ENCODE measurements around the gene BOC. TPM values are rescaled to one million over a fixed set of nuclear protein-coding genes. Genes with fewer than 3 reads are reported as not detected.

The BOC gene
- total and polyA plus RNA-seq, 10 donors, result 1.5 to 21.9 (median 13.5) TPM

- Histone ChIP-seq H3K9me3 (no peaks in the 10 kb centered on the region), H3K4me1 (peaks cover 0 to 16% (median 2%) of the 10 kb centered on the region in 6 donors), H3K27ac (no peak overlapping the region), H3K4me3 (no peak overlapping the region), H3K27me3 (replicated peaks in 1 of 7) (no peaks in the 10 kb centered on the region), H3K36me3 (no peaks in the 10 kb centered on the region)
- intact Hi-C loops (cut with DNase I; ENCODE audit: low total_unique reads), result no loop called here
- 95 to 98% (median 96%) methylated on average over 14 of the region's 14 CpGs for WGBS, 5 donors
- TF ChIP-seq POLR2AphosphoS5 (IDR thresholded peaks at IDR 0.05), result no peak
- no peak for TF ChIP-seq POLR2A (IDR thresholded peaks at IDR 0.05)
- no peak for TF ChIP-seq CTCF (IDR thresholded peaks at IDR 0.05 in 8 of 11, conservative IDR thresholded peaks at IDR 0.05 in 3 of 11)
- DNase-seq, result no peak
These were observed 39.2 kb downstream of the BOC start for GRCh38 chr3:113250566-113250965.

GRCh38 chr3:113251817-113252216 is 40.5 kb downstream of the BOC start:
- no peak for DNase-seq
- TF ChIP-seq POLR2A (IDR thresholded peaks at IDR 0.05), result no peak
- TF ChIP-seq CTCF (IDR thresholded peaks at IDR 0.05 in 8 of 11, conservative IDR thresholded peaks at IDR 0.05 in 3 of 11), result no peak
- TF ChIP-seq POLR2AphosphoS5 (IDR thresholded peaks at IDR 0.05), result no peak
- H3K27ac ChIP-seq, result no peak overlapping the region
- H3K4me3 ChIP-seq, result no peak overlapping the region
- intact Hi-C loops (cut with DNase I; ENCODE audit: low total_unique reads), result no loop called here
- H3K4me1 ChIP-seq, result peaks cover 0 to 16% (median 2%) of the 10 kb centered on the region in 6 donors
- H3K27me3 ChIP-seq (replicated peaks in 1 of 7), result no peaks in the 10 kb centered on the region
- no peaks in the 10 kb centered on the region for H3K36me3 ChIP-seq
- H3K9me3 ChIP-seq, result no peaks in the 10 kb centered on the region
- 79 to 89% (median 86%) methylated on average over 4 of the region's 4 CpGs for WGBS, 5 donors

- Histone ChIP-seq H3K4me3 (no peak overlapping the region), H3K4me1 (peaks cover 0 to 16% (median 2%) of the 10 kb centered on the region in 6 donors), H3K36me3 (no peaks in the 10 kb centered on the region), H3K9me3 (no peaks in the 10 kb centered on the region), H3K27ac (no peak overlapping the region), H3K27me3 (replicated peaks in 1 of 7) (no peaks in the 10 kb centered on the region)
- no peak for DNase-seq
- WGBS, 5 donors, result 80 to 90% (median 82%) methylated on average over 4 of the region's 4 CpGs
- no peak for TF ChIP-seq CTCF (IDR thresholded peaks at IDR 0.05 in 8 of 11, conservative IDR thresholded peaks at IDR 0.05 in 3 of 11)
- no peak for TF ChIP-seq POLR2A (IDR thresholded peaks at IDR 0.05)
- no peak for TF ChIP-seq POLR2AphosphoS5 (IDR thresholded peaks at IDR 0.05)
- intact Hi-C loops (cut with DNase I; ENCODE audit: low total_unique reads), result no loop called here
These were observed 41.2 kb downstream of the BOC start for GRCh38 chr3:113252553-113252952.

GRCh38 chr3:113253702-113254101 is 42.3 kb downstream of the BOC start:
- 87 to 92% (median 91%) methylated on average over 3 of the region's 3 CpGs for WGBS, 5 donors
- no peak for DNase-seq
- H3K36me3 ChIP-seq, result no peaks in the 10 kb centered on the region
- intact Hi-C loops (cut with DNase I; ENCODE audit: low total_unique reads), result no loop called here
- peaks cover 0 to 16% (median 2%) of the 10 kb centered on the region in 6 donors for H3K4me1 ChIP-seq
- TF ChIP-seq CTCF (IDR thresholded peaks at IDR 0.05 in 8 of 11, conservative IDR thresholded peaks at IDR 0.05 in 3 of 11) (no peak), POLR2A (IDR thresholded peaks at IDR 0.05) (no peak), POLR2AphosphoS5 (IDR thresholded peaks at IDR 0.05) (no peak)
- no peaks in the 10 kb centered on the region for H3K27me3 ChIP-seq (replicated peaks in 1 of 7)
- no peak overlapping the region for H3K4me3 ChIP-seq
- no peaks in the 10 kb centered on the region for H3K9me3 ChIP-seq
- no peak overlapping the region for H3K27ac ChIP-seq
